OCI-M2 (cell line): ENCODE measurements around the gene DYSF.

ENCODE experiments used
- DNase-seq: peaks from one replicate; lab custom pipeline; 2025; ENCODE audit not compliant: unreplicated experiment; lab: John Stamatoyannopoulos, UW

The DYSF gene

GRCh38 chr2:71564790-71565189, 111.4 kb downstream of the DYSF start:
- DNase-seq: no peak

GRCh38 chr2:71566372-71566771, 113.0 kb downstream of the DYSF start:
- DNase-seq: no peak

GRCh38 chr2:71567625-71568024, 114.3 kb downstream of the DYSF start:
- no peak for DNase-seq

- DNase-seq: no peak
These were observed 114.7 kb downstream of the DYSF start for GRCh38 chr2:71568103-71568502.

GRCh38 chr2:71570511-71570910, 117.2 kb downstream of the DYSF start:
- no peak for DNase-seq

GRCh38 chr2:71570951-71571460, 117.6 kb downstream of the DYSF start:
- DNase-seq: no peak

- no peak for DNase-seq
These were observed 118.6 kb downstream of the DYSF start for GRCh38 chr2:71571945-71572344.

GRCh38 chr2:71575966-71576365, 122.6 kb downstream of the DYSF start:
- DNase-seq: no peak

- DNase-seq: no peak
These were observed 123.2 kb downstream of the DYSF start for GRCh38 chr2:71576541-71576940.

GRCh38 chr2:71577209-71577608, 123.8 kb downstream of the DYSF start:
- no peak for DNase-seq

- DNase-seq: no peak
These were observed 125.5 kb downstream of the DYSF start for GRCh38 chr2:71578767-71579342.

- DNase-seq: no peak
These were observed 127.7 kb downstream of the DYSF start for GRCh38 chr2:71581026-71581425.

GRCh38 chr2:71583876-71584275, 130.5 kb downstream of the DYSF start:
- DNase-seq: no peak

GRCh38 chr2:71586471-71586870, 133.1 kb downstream of the DYSF start:
- DNase-seq: no peak

GRCh38 chr2:71587509-71588073, 134.2 kb downstream of the DYSF start:
- DNase-seq: no peak

- no peak for DNase-seq
These were observed 135.3 kb downstream of the DYSF start for GRCh38 chr2:71588497-71589170.

- no peak for DNase-seq
These were observed 136.4 kb downstream of the DYSF start for GRCh38 chr2:71589763-71590162.

- no peak for DNase-seq
These were observed 137.7 kb downstream of the DYSF start for GRCh38 chr2:71591044-71591443.

GRCh38 chr2:71592181-71592711, 138.9 kb downstream of the DYSF start:
- no peak for DNase-seq

GRCh38 chr2:71595569-71595968, 142.2 kb downstream of the DYSF start:
- DNase-seq: no peak

GRCh38 chr2:71596011-71596410, 142.7 kb downstream of the DYSF start:
- DNase-seq: no peak

GRCh38 chr2:71597756-71598155, 144.4 kb downstream of the DYSF start:
- no peak for DNase-seq
